ENCODE measurements around the gene TGFB2.

TGFB2 gene

GRCh38 chr1:218421531-218421930 is 76.4 kb downstream of the TGFB2 start:
- no peak for DNase-seq (ENCODE audit: low read depth in 3 of 3)

- no peak for DNase-seq (ENCODE audit: low read depth in 3 of 3)
Observed at GRCh38 chr1:218424502-218424901, 79.4 kb downstream of the TGFB2 start.

- no peak for DNase-seq (ENCODE audit: low read depth in 3 of 3)
Observed at GRCh38 chr1:218425647-218426342, 80.7 kb downstream of the TGFB2 start.

GRCh38 chr1:218426343-218426657 is 81.2 kb downstream of the TGFB2 start:
- no peak for DNase-seq (ENCODE audit: low read depth in 3 of 3)

GRCh38 chr1:218429301-218429700 is 84.2 kb downstream of the TGFB2 start:
- DNase-seq (ENCODE audit: low read depth in 3 of 3), result no peak

- DNase-seq (ENCODE audit: low read depth in 3 of 3), result no peak
Observed at GRCh38 chr1:218430346-218430745, 85.2 kb downstream of the TGFB2 start.

- DNase-seq (ENCODE audit: low read depth in 3 of 3), result no peak
Observed at GRCh38 chr1:218430822-218431221, 85.7 kb downstream of the TGFB2 start.

- no peak for DNase-seq (ENCODE audit: low read depth in 3 of 3)
Observed at GRCh38 chr1:218431476-218431875, 86.3 kb downstream of the TGFB2 start.

- DNase-seq (ENCODE audit: low read depth in 3 of 3), result no peak
Observed at GRCh38 chr1:218433744-218434143, 88.6 kb downstream of the TGFB2 start.

- no peak for DNase-seq (ENCODE audit: low read depth in 3 of 3)
Observed at GRCh38 chr1:218435528-218435927, 90.4 kb downstream of the TGFB2 start.

GRCh38 chr1:218436346-218436745 is 91.2 kb downstream of the TGFB2 start:
- DNase-seq (ENCODE audit: low read depth in 3 of 3), result no peak

- DNase-seq (ENCODE audit: low read depth in 3 of 3), result no peak
Observed at GRCh38 chr1:218436997-218437396, 91.9 kb downstream of the TGFB2 start.

- DNase-seq (ENCODE audit: low read depth in 3 of 3), result no peak
Observed at GRCh38 chr1:218439541-218440295, 94.6 kb downstream of the TGFB2 start.

- DNase-seq (ENCODE audit: low read depth in 3 of 3), result no peak
Observed at GRCh38 chr1:218443255-218443654, 98.1 kb downstream of the TGFB2 start.

- no peak for DNase-seq (ENCODE audit: low read depth in 3 of 3)
Observed at GRCh38 chr1:218444173-218444572, 99.0 kb downstream of the TGFB2 start.

- no peak for DNase-seq (ENCODE audit: low read depth in 3 of 3)
Observed at GRCh38 chr1:218444588-218444987, 99.5 kb downstream of the TGFB2 start.

GRCh38 chr1:218447010-218447689 is 102.0 kb downstream of the TGFB2 start:
- no peak for DNase-seq (ENCODE audit: low read depth in 3 of 3)

GRCh38 chr1:218451415-218451814 is 106.3 kb downstream of the TGFB2 start:
- no peak for DNase-seq (ENCODE audit: low read depth in 3 of 3)

GRCh38 chr1:218454700-218455282 is 109.7 kb downstream of the TGFB2 start:
- DNase-seq (ENCODE audit: low read depth in 3 of 3), result no peak

- no peak for DNase-seq (ENCODE audit: low read depth in 3 of 3)
Observed at GRCh38 chr1:218456444-218456843, 111.3 kb downstream of the TGFB2 start.

GRCh38 chr1:218459450-218459849 is 114.3 kb downstream of the TGFB2 start:
- DNase-seq (ENCODE audit: low read depth in 3 of 3), result no peak

GRCh38 chr1:218459878-218460711 is 115.0 kb downstream of the TGFB2 start:
- no peak for DNase-seq (ENCODE audit: low read depth in 3 of 3)
